ENCODE measurements around the gene EYS. TPM values are rescaled to one million over a fixed set of nuclear protein-coding genes. Genes with fewer than 3 reads are reported as not detected.

EYS gene
- total RNA-seq, 2 donors from 2014 or later: not detected

GRCh38 chr6:64848467-64848866 is 858.6 kb downstream of the EYS start:
- DNase-seq: no peak
- Mint-ChIP-seq H3K36me3 (ENCODE audit: low read depth) (no peaks in the 10 kb centered on the region), H3K27ac (no peak overlapping the region), H3K4me1 (no peaks in the 10 kb centered on the region), H3K27me3 (no peaks in the 10 kb centered on the region), H3K4me3 (no peak overlapping the region)
- no peaks in the 10 kb centered on the region for H3K9me3 ChIP-seq (ENCODE audit: control insufficient read depth, low read length, poor library complexity, severe bottlenecking)
- ATAC-seq: no peak

DNA sequence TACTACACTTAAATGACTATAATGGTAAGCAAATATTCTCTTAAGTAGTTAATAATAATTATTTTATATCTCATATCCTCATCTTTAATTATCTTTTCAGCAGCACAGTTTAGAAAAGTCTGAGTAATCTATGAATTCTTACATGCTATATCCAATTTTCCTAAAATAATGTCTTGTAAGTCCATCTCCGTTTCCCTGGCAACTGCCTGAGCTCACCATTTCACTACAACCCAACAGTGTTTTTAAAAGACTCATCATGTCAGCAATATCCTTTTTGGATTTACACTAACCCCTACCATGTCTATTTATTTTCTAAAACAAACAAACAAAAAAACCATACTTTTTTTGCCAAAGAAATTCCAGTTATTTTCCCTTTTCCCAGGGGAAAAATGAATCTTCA is 859.6 kb downstream of the EYS start:
- Mint-ChIP-seq H3K27ac (no peak overlapping the region), H3K4me3 (no peak overlapping the region), H3K36me3 (ENCODE audit: low read depth) (no peaks in the 10 kb centered on the region), H3K27me3 (no peaks in the 10 kb centered on the region), H3K4me1 (no peaks in the 10 kb centered on the region)
- DNase-seq (no peak), ATAC-seq (no peak)
- H3K9me3 ChIP-seq (ENCODE audit: control insufficient read depth, low read length, poor library complexity, severe bottlenecking): no peaks in the 10 kb centered on the region

DNA sequence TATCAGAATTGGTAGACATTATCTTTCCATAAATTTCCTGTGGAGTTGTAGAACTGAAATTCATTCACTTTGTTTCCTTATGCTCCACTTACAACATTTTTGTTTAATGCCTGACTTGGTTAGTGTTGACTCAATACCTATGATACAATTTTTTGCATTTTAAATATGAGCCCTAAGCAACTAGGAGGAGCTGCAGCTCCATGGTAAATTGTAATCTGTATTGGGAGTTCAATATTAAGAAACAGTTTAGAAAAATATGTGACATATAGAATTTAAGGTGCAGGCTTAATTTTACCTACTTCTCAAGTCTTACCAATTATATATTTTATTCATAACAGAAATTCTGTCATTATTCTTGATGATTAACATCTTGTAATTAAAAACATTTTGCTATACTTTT is 868.3 kb downstream of the EYS start:
- Mint-ChIP-seq H3K4me1 (no peaks in the 10 kb centered on the region), H3K27me3 (no peaks in the 10 kb centered on the region), H3K4me3 (no peak overlapping the region), H3K36me3 (ENCODE audit: low read depth) (no peaks in the 10 kb centered on the region), H3K27ac (no peak overlapping the region)
- no peak for DNase-seq
- ATAC-seq: no peak
- no peaks in the 10 kb centered on the region for H3K9me3 ChIP-seq (ENCODE audit: control insufficient read depth, low read length, poor library complexity, severe bottlenecking)

GRCh38 chr6:64831680-64832079 is 875.3 kb downstream of the EYS start:
- DNase-seq (no peak), ATAC-seq (no peak)
- no peaks in the 10 kb centered on the region for H3K36me3 Mint-ChIP-seq (ENCODE audit: low read depth)
- H3K27ac Mint-ChIP-seq: no peak overlapping the region
- H3K4me1 Mint-ChIP-seq: no peaks in the 10 kb centered on the region
- no peak overlapping the region for H3K4me3 Mint-ChIP-seq
- no peaks in the 10 kb centered on the region for H3K27me3 Mint-ChIP-seq
- no peaks in the 10 kb centered on the region for H3K9me3 ChIP-seq (ENCODE audit: control insufficient read depth, low read length, poor library complexity, severe bottlenecking)

DNA sequence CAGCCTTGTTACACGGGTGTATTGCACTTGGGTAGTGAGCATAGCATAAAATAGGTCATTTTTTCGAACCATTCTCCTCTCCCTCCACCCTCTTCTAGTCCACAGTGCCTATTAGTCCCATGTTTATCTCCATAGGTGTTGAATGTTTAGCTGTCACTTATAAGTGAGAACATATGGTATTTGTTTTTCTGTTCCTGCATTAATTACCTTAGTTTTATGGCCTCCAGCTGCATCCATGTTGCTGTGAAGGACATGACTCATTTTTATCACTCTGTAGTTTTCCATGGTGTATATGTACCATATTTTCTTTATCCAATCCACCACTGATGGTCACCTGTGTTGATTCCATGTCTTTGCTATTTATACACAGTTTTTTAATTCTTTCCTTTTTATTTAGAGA is 889.5 kb downstream of the EYS start:
- no peak for DNase-seq
- no peaks in the 10 kb centered on the region for H3K36me3 Mint-ChIP-seq (ENCODE audit: low read depth)
- no peaks in the 10 kb centered on the region for H3K4me1 Mint-ChIP-seq
- no peak overlapping the region for H3K27ac Mint-ChIP-seq
- H3K4me3 Mint-ChIP-seq: no peak overlapping the region
- peaks cover 2% of the 10 kb centered on the region for H3K9me3 ChIP-seq (ENCODE audit: control insufficient read depth, low read length, poor library complexity, severe bottlenecking)
- no peak for ATAC-seq
- H3K27me3 Mint-ChIP-seq: no peaks in the 10 kb centered on the region

GRCh38 chr6:64815718-64816117 is 891.3 kb downstream of the EYS start:
- Mint-ChIP-seq H3K36me3 (ENCODE audit: low read depth) (no peaks in the 10 kb centered on the region), H3K4me1 (no peaks in the 10 kb centered on the region), H3K4me3 (no peak overlapping the region), H3K27me3 (no peaks in the 10 kb centered on the region), H3K27ac (no peak overlapping the region)
- H3K9me3 ChIP-seq (ENCODE audit: control insufficient read depth, low read length, poor library complexity, severe bottlenecking): peaks cover 2% of the 10 kb centered on the region
- DNase-seq (no peak), ATAC-seq (no peak)

GRCh38 chr6:64812138-64812537 is 894.9 kb downstream of the EYS start:
- ATAC-seq: no peak
- Mint-ChIP-seq H3K27me3 (no peaks in the 10 kb centered on the region), H3K4me1 (no peaks in the 10 kb centered on the region), H3K4me3 (no peak overlapping the region), H3K27ac (no peak overlapping the region), H3K36me3 (ENCODE audit: low read depth) (no peaks in the 10 kb centered on the region)
- DNase-seq: no peak
- H3K9me3 ChIP-seq (ENCODE audit: control insufficient read depth, low read length, poor library complexity, severe bottlenecking): no peaks in the 10 kb centered on the region

GRCh38 chr6:64811119-64811518 is 895.9 kb downstream of the EYS start:
- H3K4me1 Mint-ChIP-seq: no peaks in the 10 kb centered on the region
- H3K27ac Mint-ChIP-seq: no peak overlapping the region
- H3K4me3 Mint-ChIP-seq: no peak overlapping the region
- H3K36me3 Mint-ChIP-seq (ENCODE audit: low read depth): no peaks in the 10 kb centered on the region
- H3K9me3 ChIP-seq (ENCODE audit: control insufficient read depth, low read length, poor library complexity, severe bottlenecking): no peaks in the 10 kb centered on the region
- no peaks in the 10 kb centered on the region for H3K27me3 Mint-ChIP-seq
- ATAC-seq: no peak
- no peak for DNase-seq

GRCh38 chr6:64807785-64808184 is 899.2 kb downstream of the EYS start:
- Mint-ChIP-seq H3K27me3 (no peaks in the 10 kb centered on the region), H3K4me3 (no peak overlapping the region), H3K4me1 (no peaks in the 10 kb centered on the region), H3K27ac (no peak overlapping the region), H3K36me3 (ENCODE audit: low read depth) (no peaks in the 10 kb centered on the region)
- ATAC-seq: no peak
- no peaks in the 10 kb centered on the region for H3K9me3 ChIP-seq (ENCODE audit: control insufficient read depth, low read length, poor library complexity, severe bottlenecking)
- no peak for DNase-seq

GRCh38 chr6:64803470-64804166 is 903.4 kb downstream of the EYS start:
- no peaks in the 10 kb centered on the region for H3K9me3 ChIP-seq (ENCODE audit: control insufficient read depth, low read length, poor library complexity, severe bottlenecking)
- Mint-ChIP-seq H3K27ac (no peak overlapping the region), H3K4me3 (no peak overlapping the region), H3K4me1 (no peaks in the 10 kb centered on the region), H3K27me3 (no peaks in the 10 kb centered on the region), H3K36me3 (ENCODE audit: low read depth) (no peaks in the 10 kb centered on the region)
- ATAC-seq (no peak), DNase-seq (no peak)

- Mint-ChIP-seq H3K4me1 (no peaks in the 10 kb centered on the region), H3K4me3 (no peak overlapping the region), H3K27me3 (no peaks in the 10 kb centered on the region)
Measured at GRCh38 chr6:64792534-64792933, 914.5 kb downstream of the EYS start.

DNA sequence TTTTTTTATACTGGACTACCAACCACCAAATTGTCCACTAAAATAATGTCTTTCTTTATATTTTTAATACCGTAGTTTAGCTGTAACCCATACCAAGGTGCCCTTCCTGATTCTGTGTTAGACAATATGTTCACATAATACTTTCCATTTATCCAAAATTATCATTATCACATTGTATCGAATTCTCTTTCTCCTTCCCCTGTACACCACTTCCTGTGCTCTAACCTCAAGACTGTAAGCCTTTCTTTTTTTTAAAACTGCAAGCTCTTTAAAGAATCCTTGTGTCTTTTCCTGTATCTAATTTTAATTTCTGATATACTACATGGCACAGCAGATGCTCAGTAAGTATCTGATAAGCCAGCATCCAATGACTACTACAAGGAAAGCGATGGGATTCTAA is 917.5 kb downstream of the EYS start:
- Mint-ChIP-seq H3K27me3 (no peaks in the 10 kb centered on the region), H3K36me3 (ENCODE audit: low read depth) (no peaks in the 10 kb centered on the region), H3K4me3 (no peak overlapping the region), H3K4me1 (no peaks in the 10 kb centered on the region), H3K27ac (no peak overlapping the region)
- no peaks in the 10 kb centered on the region for H3K9me3 ChIP-seq (ENCODE audit: control insufficient read depth, low read length, poor library complexity, severe bottlenecking)
- ATAC-seq (no peak), DNase-seq (no peak)

More at GRCh38 chr6:64792534-64792933, 914.5 kb downstream of the EYS start:
- ATAC-seq (no peak), DNase-seq (no peak)
- H3K36me3 Mint-ChIP-seq (ENCODE audit: low read depth): no peaks in the 10 kb centered on the region
- no peaks in the 10 kb centered on the region for H3K9me3 ChIP-seq (ENCODE audit: control insufficient read depth, low read length, poor library complexity, severe bottlenecking)
- no peak overlapping the region for H3K27ac Mint-ChIP-seq

DNA sequence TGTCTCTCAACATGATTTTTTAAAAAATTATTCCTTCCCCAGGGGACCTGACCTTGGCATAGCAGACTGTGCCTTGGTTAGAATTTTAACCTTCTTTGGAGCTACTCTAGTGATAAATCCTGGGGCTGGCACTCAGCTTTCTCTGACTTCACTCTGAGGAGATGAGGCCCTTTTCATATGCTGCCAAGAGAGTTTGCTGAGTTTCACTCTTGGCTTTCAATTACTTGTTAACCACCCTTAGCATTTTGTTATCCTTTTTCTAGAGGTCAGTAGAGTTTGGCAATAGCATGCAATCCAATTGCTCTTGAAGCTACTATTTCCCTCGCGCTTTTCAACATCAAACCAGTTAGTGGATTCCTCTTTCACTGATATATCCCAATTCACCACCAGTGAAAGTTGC is 920.3 kb downstream of the EYS start:
- H3K27ac Mint-ChIP-seq: no peak overlapping the region
- H3K4me3 Mint-ChIP-seq: no peak overlapping the region
- H3K27me3 Mint-ChIP-seq: no peaks in the 10 kb centered on the region
- no peaks in the 10 kb centered on the region for H3K9me3 ChIP-seq (ENCODE audit: control insufficient read depth, low read length, poor library complexity, severe bottlenecking)
- H3K4me1 Mint-ChIP-seq: no peaks in the 10 kb centered on the region
- DNase-seq: no peak
- ATAC-seq: no peak
- no peaks in the 10 kb centered on the region for H3K36me3 Mint-ChIP-seq (ENCODE audit: low read depth)

GRCh38 chr6:64782877-64783276 is 924.1 kb downstream of the EYS start:
- no peak for DNase-seq
- Mint-ChIP-seq H3K4me1 (no peaks in the 10 kb centered on the region), H3K27me3 (no peaks in the 10 kb centered on the region), H3K4me3 (no peak overlapping the region), H3K36me3 (ENCODE audit: low read depth) (no peaks in the 10 kb centered on the region), H3K27ac (no peak overlapping the region)
- no peak for ATAC-seq
- H3K9me3 ChIP-seq (ENCODE audit: control insufficient read depth, low read length, poor library complexity, severe bottlenecking): peaks cover 3% of the 10 kb centered on the region
